Measurements from ENCODE around the gene PLA1A. TPM values are rescaled to one million over a fixed set of nuclear protein-coding genes. Genes with fewer than 3 reads are reported as not detected.

The PLA1A gene
- total and polyA plus RNA-seq, 2 of the 4 experiments (the other 2 are of a cell fraction), result not detected

GRCh38 chr3:119665954-119666559 is 68.4 kb downstream of the PLA1A start:
- no peak for TF ChIP-seq MAFK (IDR thresholded peaks at IDR 0.05; ENCODE audit: low read depth, low read length)
- TF ChIP-seq RAD21 (IDR thresholded peaks at IDR 0.05; ENCODE audit: low read length), result no peak
- no peak for TF ChIP-seq SMC3 (IDR thresholded peaks at IDR 0.05; ENCODE audit: low read depth, low read length)
- TF ChIP-seq CTCF (conservative IDR thresholded peaks at IDR 0.05; ENCODE audit: low read depth, low read length), result no peak
- TF ChIP-seq POLR2A (IDR thresholded peaks at IDR 0.05; ENCODE audit: low read depth, low read length), result no peak
- H3K56ac ChIP-seq (ENCODE audit: extremely low read depth, insufficient read depth, low read length), result no peak overlapping the region
- no peak overlapping the region for H3K18ac ChIP-seq (ENCODE audit: low read depth, low read length)
- H2BK20ac ChIP-seq (ENCODE audit: low read depth, low read length), result no peak overlapping the region
- no peak overlapping the region for H4K5ac ChIP-seq (ENCODE audit: low read depth, low read length)
- dilution Hi-C loops (cut with HindIII; ENCODE audit: low sequenced_read_pairs, unreplicated experiment) (no loop called here), intact Hi-C loops (cut with micrococcal nuclease) (no loop called here), in situ Hi-C loops (cut with MboI; ENCODE audit: low sequenced_read_pairs) (no loop called here)
- no peak overlapping the region for H4K8ac ChIP-seq (ENCODE audit: low read depth in 2 of 2, low read length in 2 of 2)
- no peak overlapping the region for H3K4me2 ChIP-seq (ENCODE audit: low read depth, low read length)
- H3K27me3 ChIP-seq (ENCODE audit: control insufficient read depth, insufficient read depth, low read length), result no peaks in the 10 kb centered on the region
- no peak overlapping the region for H2BK5ac ChIP-seq (ENCODE audit: low read depth, low read length, poor library complexity, severe bottlenecking)
- H2AK9ac ChIP-seq (replicated peaks; ENCODE audit: low read depth, low read length, poor library complexity), result no peak overlapping the region
- WGBS, 2 experiments (ENCODE audit: extremely low coverage in 2 of 2, insufficient read length in 1 of 2), result no CpG with 5 or more reads among the region's 6 CpGs
- no peak overlapping the region for H2BK15ac ChIP-seq (ENCODE audit: low read depth, low read length)
- no peak overlapping the region for H2BK120ac ChIP-seq (ENCODE audit: low read depth, low read length)
- no peak overlapping the region for H3K4me3 ChIP-seq (ENCODE audit: insufficient read depth, low read depth, low read length)
- no TSS peak for BruUV-seq (replicated peaks)
- no peaks in the 10 kb centered on the region for H3K9me1 ChIP-seq (ENCODE audit: insufficient read depth, low read length)
- CTCF ChIA-PET, result no interaction called here
- H3K23ac ChIP-seq (ENCODE audit: low read depth, low read length), result no peak overlapping the region
- no peak overlapping the region for H3K27ac ChIP-seq (ENCODE audit: insufficient read depth, low read length)
- DNase-seq, result no peak
- H2AK5ac ChIP-seq (ENCODE audit: low read depth, low read length), result no peak overlapping the region
- no peak overlapping the region for H4K91ac ChIP-seq (ENCODE audit: insufficient read depth, low read depth, low read length)
- H3K79me1 ChIP-seq (ENCODE audit: low read depth in 1 of 2, low read length in 2 of 2), result no peaks in the 10 kb centered on the region; a peak in 1 of 4 replicates
- no peak for ATAC-seq (ENCODE audit: low read depth)
- H4K20me1 ChIP-seq (ENCODE audit: insufficient read depth, low read length), result no peaks in the 10 kb centered on the region
- H3K9me3 ChIP-seq (ENCODE audit: control insufficient read depth, insufficient read depth, low read length), result no peaks in the 10 kb centered on the region
- no peak overlapping the region for H3K9ac ChIP-seq (ENCODE audit: low read depth, low read length)
- no peaks in the 10 kb centered on the region for H3K36me3 ChIP-seq (ENCODE audit: control insufficient read depth, insufficient read depth, low read length)
- H2AFZ ChIP-seq (replicated peaks; ENCODE audit: low read length, poor library complexity), result no peak overlapping the region
- H3K4ac ChIP-seq (ENCODE audit: low read depth, low read length), result no peak overlapping the region
- POLR2A ChIA-PET (ENCODE audit: unreplicated experiment), result no interaction called here
- H3K4me1 ChIP-seq (ENCODE audit: control insufficient read depth, insufficient read depth, low read length), result peaks cover 2% of the 10 kb centered on the region; the same call in 1 of the 2 replicates
- no peak overlapping the region for H3K14ac ChIP-seq (replicated peaks; ENCODE audit: low read depth, low read length)

Measured in IMR-90 (cell line).